ENCODE measurements around the gene EIF4E3.

GRCh38 chr3:71751602-71752001 is 26.4 kb upstream of the EIF4E3 start:
- no peak for TF ChIP-seq NONO (IDR thresholded peaks at IDR 0.05)
- no peak for TF ChIP-seq NONO (CRISPR knock-in tag; conservative IDR thresholded peaks at IDR 0.05)
- TF ChIP-seq, protein P1, sequence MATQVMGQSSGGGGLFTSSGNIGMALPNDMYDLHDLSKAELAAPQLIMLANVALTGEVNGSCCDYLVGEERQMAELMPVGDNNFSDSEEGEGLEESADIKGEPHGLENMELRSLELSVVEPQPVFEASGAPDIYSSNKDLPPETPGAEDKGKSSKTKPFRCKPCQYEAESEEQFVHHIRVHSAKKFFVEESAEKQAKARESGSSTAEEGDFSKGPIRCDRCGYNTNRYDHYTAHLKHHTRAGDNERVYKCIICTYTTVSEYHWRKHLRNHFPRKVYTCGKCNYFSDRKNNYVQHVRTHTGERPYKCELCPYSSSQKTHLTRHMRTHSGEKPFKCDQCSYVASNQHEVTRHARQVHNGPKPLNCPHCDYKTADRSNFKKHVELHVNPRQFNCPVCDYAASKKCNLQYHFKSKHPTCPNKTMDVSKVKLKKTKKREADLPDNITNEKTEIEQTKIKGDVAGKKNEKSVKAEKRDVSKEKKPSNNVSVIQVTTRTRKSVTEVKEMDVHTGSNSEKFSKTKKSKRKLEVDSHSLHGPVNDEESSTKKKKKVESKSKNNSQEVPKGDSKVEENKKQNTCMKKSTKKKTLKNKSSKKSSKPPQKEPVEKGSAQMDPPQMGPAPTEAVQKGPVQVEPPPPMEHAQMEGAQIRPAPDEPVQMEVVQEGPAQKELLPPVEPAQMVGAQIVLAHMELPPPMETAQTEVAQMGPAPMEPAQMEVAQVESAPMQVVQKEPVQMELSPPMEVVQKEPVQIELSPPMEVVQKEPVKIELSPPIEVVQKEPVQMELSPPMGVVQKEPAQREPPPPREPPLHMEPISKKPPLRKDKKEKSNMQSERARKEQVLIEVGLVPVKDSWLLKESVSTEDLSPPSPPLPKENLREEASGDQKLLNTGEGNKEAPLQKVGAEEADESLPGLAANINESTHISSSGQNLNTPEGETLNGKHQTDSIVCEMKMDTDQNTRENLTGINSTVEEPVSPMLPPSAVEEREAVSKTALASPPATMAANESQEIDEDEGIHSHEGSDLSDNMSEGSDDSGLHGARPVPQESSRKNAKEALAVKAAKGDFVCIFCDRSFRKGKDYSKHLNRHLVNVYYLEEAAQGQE (IDR thresholded peaks at IDR 0.05; ENCODE audit: borderline replicate concordance in 1 of 2, low read depth in 1 of 2, low read length in 2 of 2): no peak
- no peak for TF ChIP-seq ARNT (IDR thresholded peaks at IDR 0.05)
- no peak for TF ChIP-seq POLR2A (IDR thresholded peaks at IDR 0.05; ENCODE audit: insufficient read depth in 1 of 2, low read depth in 2 of 2, low read length in 2 of 2)
- no peak for TF ChIP-seq SMC3 (IDR thresholded peaks at IDR 0.05; ENCODE audit: low read length)

All from HepG2 (cell line).